Brain microvascular endothelial cell (primary cell): ENCODE measurements around the gene NEUROG1.

ENCODE experiments used
- DNase-seq: peaks from one replicate; pipeline ENCODE4 v3.0.0-alpha.2; 2020
- H3K27ac ChIP-seq: fragments of 250-450 bp; sonication (Bioruptor Pico); 2 replicates; pipeline ENCODE4 v1.5.1; 2020; ENCODE audit warnings: mild to moderate bottlenecking, moderate library complexity
- H3K27me3 ChIP-seq: fragments of 250-450 bp; sonication (Bioruptor Pico); replicated peaks from 2 replicates; pipeline ENCODE4 v1.5.1; 2020; ENCODE audit warnings: mild to moderate bottlenecking
- H3K36me3 ChIP-seq: fragments of 250-450 bp; sonication (Bioruptor Pico); replicated peaks from 2 replicates; pipeline ENCODE4 v1.5.1; 2020; ENCODE audit warnings: mild to moderate bottlenecking
- H3K4me3 ChIP-seq: 2 replicates; pipeline ENCODE4 v1.5.1; 2011; ENCODE audit warnings: low read depth, mild to moderate bottlenecking, control low read depth, low read length, moderate library complexity
- CTCF ChIP-seq: IDR thresholded peaks from 2 replicates; pipeline ENCODE4 v1.5.1; 2011; ENCODE audit warnings: low read depth, mild to moderate bottlenecking, moderate library complexity, low read length, control low read depth, inconsistent platforms; ENCODE audit errors: missing control alignments
- in situ Hi-C: cut with HindIII; loops from 2 replicates; pipeline ENCODE4 v1.10.0; 2017; ENCODE audit warnings: low sequenced_read_pairs, low pct_ligation_motif_present

Gene NEUROG1

DNA sequence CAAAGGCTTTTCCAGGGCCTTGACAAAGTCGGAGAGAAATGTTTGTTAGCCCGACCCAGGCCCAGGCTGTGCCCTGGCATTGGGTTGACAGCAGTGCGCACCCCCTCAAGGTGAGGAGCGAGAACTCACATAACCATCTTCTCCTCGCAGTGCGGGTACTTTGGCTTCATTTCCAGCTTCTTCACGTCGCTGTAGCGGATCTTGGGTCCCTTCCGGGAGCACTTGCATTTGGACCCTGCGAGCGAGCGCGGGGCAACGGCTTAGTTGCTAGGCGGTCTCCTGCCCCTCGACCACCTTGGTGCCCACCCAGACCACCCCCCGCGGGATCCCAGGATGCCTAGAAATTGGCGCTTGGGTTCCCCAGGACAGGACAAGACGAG lies 42.5 kb upstream of the NEUROG1 start:
- Histone ChIP-seq H3K27ac (no peak overlapping the region), H3K36me3 (no peaks in the 10 kb centered on the region), H3K27me3 (peaks cover 24% of the 10 kb centered on the region), H3K4me3 (no peak overlapping the region)
- in situ Hi-C loops, result no loop called here
- no peak for DNase-seq
- TF ChIP-seq CTCF, result no peak

DNA sequence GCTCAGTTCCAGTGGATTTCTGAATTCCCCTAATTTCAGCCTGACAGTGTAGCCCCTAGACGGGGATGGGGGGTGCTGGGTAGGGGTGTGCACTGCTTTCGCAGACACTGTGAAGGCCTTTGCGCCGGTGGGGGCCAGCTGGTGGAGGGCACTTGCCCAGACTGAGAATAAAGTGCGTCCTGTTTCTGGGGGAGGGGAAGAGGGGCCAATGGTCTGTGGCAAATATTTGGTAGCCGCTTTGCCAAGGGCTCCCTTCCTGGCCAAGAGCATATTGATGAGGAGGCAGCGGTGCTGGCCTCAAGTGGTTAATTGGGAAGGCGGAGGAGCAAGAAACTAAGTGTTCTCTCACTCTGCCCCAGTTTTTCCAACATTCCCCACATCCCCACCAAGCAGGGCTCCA lies 41.7 kb upstream of the NEUROG1 start:
- in situ Hi-C loops, result no loop called here
- Histone ChIP-seq H3K4me3 (no peak overlapping the region), H3K27ac (no peak overlapping the region), H3K27me3 (peaks cover 24% of the 10 kb centered on the region), H3K36me3 (no peaks in the 10 kb centered on the region)
- DNase-seq, result no peak
- no peak for TF ChIP-seq CTCF

GRCh38 chr5:135576075-135576599 lies 40.4 kb upstream of the NEUROG1 start:
- no peak overlapping the region for H3K4me3 ChIP-seq
- no peak for TF ChIP-seq CTCF
- peak; percentile 27 for DNase-seq
- in situ Hi-C loops, result no loop called here
- peaks cover 24% of the 10 kb centered on the region for H3K27me3 ChIP-seq
- H3K36me3 ChIP-seq, result no peaks in the 10 kb centered on the region
- no peak overlapping the region for H3K27ac ChIP-seq

- TF ChIP-seq CTCF, result no peak
- Histone ChIP-seq H3K4me3 (no peak overlapping the region), H3K36me3 (no peaks in the 10 kb centered on the region), H3K27me3 (peaks cover 22% of the 10 kb centered on the region), H3K27ac (no peak overlapping the region)
- in situ Hi-C loops, result no loop called here
- no peak for DNase-seq
Measured at GRCh38 chr5:135574493-135574892, 38.7 kb upstream of the NEUROG1 start.

- Histone ChIP-seq H3K36me3 (no peaks in the 10 kb centered on the region), H3K27me3 (no peaks in the 10 kb centered on the region), H3K27ac (no peak overlapping the region), H3K4me3 (no peak overlapping the region)
- in situ Hi-C loops, result no loop called here
- no peak for DNase-seq
- TF ChIP-seq CTCF, result no peak
Measured at GRCh38 chr5:135571902-135572301, 36.1 kb upstream of the NEUROG1 start.

GRCh38 chr5:135571066-135571609 lies 35.4 kb upstream of the NEUROG1 start:
- no peak overlapping the region for H3K4me3 ChIP-seq
- TF ChIP-seq CTCF, result no peak
- H3K27me3 ChIP-seq, result no peaks in the 10 kb centered on the region
- no peaks in the 10 kb centered on the region for H3K36me3 ChIP-seq
- no peak overlapping the region for H3K27ac ChIP-seq
- DNase-seq, result no peak
- in situ Hi-C loops, result no loop called here
